ENCODE data around the gene RAB24. TPM values are rescaled to one million over a fixed set of nuclear protein-coding genes. Genes with fewer than 3 reads are reported as not detected.

The RAB24 gene
- total RNA-seq, 1 experiment from 2014 or later, result 40.3 TPM

GRCh38 chr5:177325868-177326381 is 22.4 kb upstream of the RAB24 start:
- no peak overlapping the region for H2AFZ ChIP-seq (ENCODE audit: low read length)
- peaks cover 20% of the 10 kb centered on the region for H3K4me1 ChIP-seq (ENCODE audit: insufficient read depth, low read length)
- no peak for TF ChIP-seq EZH2 (IDR thresholded peaks at IDR 0.05; ENCODE audit: low read length, unreplicated experiment)
- TF ChIP-seq, protein P1, sequence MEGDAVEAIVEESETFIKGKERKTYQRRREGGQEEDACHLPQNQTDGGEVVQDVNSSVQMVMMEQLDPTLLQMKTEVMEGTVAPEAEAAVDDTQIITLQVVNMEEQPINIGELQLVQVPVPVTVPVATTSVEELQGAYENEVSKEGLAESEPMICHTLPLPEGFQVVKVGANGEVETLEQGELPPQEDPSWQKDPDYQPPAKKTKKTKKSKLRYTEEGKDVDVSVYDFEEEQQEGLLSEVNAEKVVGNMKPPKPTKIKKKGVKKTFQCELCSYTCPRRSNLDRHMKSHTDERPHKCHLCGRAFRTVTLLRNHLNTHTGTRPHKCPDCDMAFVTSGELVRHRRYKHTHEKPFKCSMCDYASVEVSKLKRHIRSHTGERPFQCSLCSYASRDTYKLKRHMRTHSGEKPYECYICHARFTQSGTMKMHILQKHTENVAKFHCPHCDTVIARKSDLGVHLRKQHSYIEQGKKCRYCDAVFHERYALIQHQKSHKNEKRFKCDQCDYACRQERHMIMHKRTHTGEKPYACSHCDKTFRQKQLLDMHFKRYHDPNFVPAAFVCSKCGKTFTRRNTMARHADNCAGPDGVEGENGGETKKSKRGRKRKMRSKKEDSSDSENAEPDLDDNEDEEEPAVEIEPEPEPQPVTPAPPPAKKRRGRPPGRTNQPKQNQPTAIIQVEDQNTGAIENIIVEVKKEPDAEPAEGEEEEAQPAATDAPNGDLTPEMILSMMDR (conservative IDR thresholded peaks at IDR 0.05; ENCODE audit: low read depth, low read length), result no peak
- TF ChIP-seq EZH2phosphoT487 (IDR thresholded peaks at IDR 0.05; ENCODE audit: borderline replicate concordance, low read length), result no peak
- H4K20me1 ChIP-seq (ENCODE audit: low read length), result no peaks in the 10 kb centered on the region
- no peaks in the 10 kb centered on the region for H3F3A ChIP-seq (ENCODE audit: low read length, unreplicated experiment)
- H3K9ac ChIP-seq (ENCODE audit: low read length), result no peak overlapping the region
- ChIA-PET CTCF (no interaction called here), POLR2A (ENCODE audit: unreplicated experiment) (no interaction called here)
- intact Hi-C loops (cut with micrococcal nuclease), result no loop called here
- no peak overlapping the region for H3K4me3 ChIP-seq (ENCODE audit: low read length)
- no peaks in the 10 kb centered on the region for H3K36me3 ChIP-seq (ENCODE audit: low read depth, low read length)
- no peaks in the 10 kb centered on the region for H3K9me3 ChIP-seq (ENCODE audit: low read length)
- peak; percentile 47 for ATAC-seq
- no peak overlapping the region for H3K27ac ChIP-seq (ENCODE audit: low read length)
- no peaks in the 10 kb centered on the region for H3K79me2 ChIP-seq (ENCODE audit: low read length)
- peak; percentile 43 for DNase-seq
- no peaks in the 10 kb centered on the region for H3K9me2 ChIP-seq (replicated peaks; ENCODE audit: low read length)
- H3K4me2 ChIP-seq (ENCODE audit: low read length), result peak overlapping the region; percentile 40
- no TSS peak for BruUV-seq (replicated peaks)
- no peaks in the 10 kb centered on the region for H3K27me3 ChIP-seq (ENCODE audit: low read length)

GRCh38 chr5:177320879-177321278 is 17.4 kb upstream of the RAB24 start:
- H3F3A ChIP-seq (ENCODE audit: low read length, unreplicated experiment), result no peaks in the 10 kb centered on the region
- ChIA-PET CTCF (no interaction called here), POLR2A (ENCODE audit: unreplicated experiment) (no interaction called here)
- H3K9ac ChIP-seq (ENCODE audit: low read length), result no peak overlapping the region
- no peaks in the 10 kb centered on the region for H3K36me3 ChIP-seq (ENCODE audit: low read depth, low read length)
- intact Hi-C loops (cut with micrococcal nuclease), result no loop called here
- ATAC-seq (no peak), DNase-seq (no peak)
- no peaks in the 10 kb centered on the region for H3K79me2 ChIP-seq (ENCODE audit: low read length)
- no peaks in the 10 kb centered on the region for H3K9me2 ChIP-seq (replicated peaks; ENCODE audit: low read length)
- H2AFZ ChIP-seq (ENCODE audit: low read length), result no peak overlapping the region
- H3K4me3 ChIP-seq (ENCODE audit: low read length), result no peak overlapping the region
- TF ChIP-seq, protein P1 (conservative IDR thresholded peaks at IDR 0.05; ENCODE audit: low read depth, low read length), result no peak
- TF ChIP-seq EZH2phosphoT487 (IDR thresholded peaks at IDR 0.05; ENCODE audit: borderline replicate concordance, low read length), result no peak
- no peak for TF ChIP-seq EZH2 (IDR thresholded peaks at IDR 0.05; ENCODE audit: low read length, unreplicated experiment)
- H3K4me2 ChIP-seq (ENCODE audit: low read length), result no peak overlapping the region
- H4K20me1 ChIP-seq (ENCODE audit: low read length), result no peaks in the 10 kb centered on the region
- no peak overlapping the region for H3K27ac ChIP-seq (ENCODE audit: low read length)
- no peaks in the 10 kb centered on the region for H3K27me3 ChIP-seq (ENCODE audit: low read length)
- peaks cover 4% of the 10 kb centered on the region for H3K4me1 ChIP-seq (ENCODE audit: insufficient read depth, low read length)
- no peaks in the 10 kb centered on the region for H3K9me3 ChIP-seq (ENCODE audit: low read length)
- BruUV-seq (replicated peaks), result no TSS peak

DNA sequence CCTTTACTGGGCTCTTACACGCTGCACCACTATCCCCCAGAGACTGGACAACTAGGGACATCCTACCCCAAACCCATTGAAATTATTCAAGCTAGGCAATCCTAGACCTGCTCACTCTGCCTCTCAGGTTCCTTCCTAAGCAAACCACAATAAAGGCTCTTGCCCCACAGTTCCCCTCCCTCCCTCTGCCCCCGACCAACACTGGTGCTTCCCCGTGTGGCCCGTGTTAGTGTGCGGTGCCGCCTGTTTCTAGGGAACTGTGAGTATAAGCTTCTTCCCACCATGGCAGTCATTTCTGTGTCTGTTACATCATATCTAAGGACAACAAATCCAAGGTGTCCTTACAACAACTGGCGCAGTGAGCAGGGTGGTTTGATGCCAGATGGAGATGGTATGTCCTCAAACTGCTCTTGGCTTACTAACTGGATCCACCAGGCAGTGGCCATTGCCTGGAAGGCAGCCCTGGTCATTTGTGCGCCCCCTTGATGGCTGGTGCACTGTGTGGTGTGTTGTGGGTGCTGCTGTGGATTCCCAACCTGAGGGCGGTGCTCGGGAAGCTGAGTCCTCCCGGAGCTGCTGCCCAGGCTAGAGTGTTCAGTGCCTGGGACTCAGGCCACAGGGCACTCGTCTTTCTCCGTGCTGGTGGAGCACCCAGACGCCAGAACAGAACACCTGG is 16.5 kb upstream of the RAB24 start:
- H3K27ac ChIP-seq (ENCODE audit: low read length), result no peak overlapping the region
- no peak for ATAC-seq
- H3K79me2 ChIP-seq (ENCODE audit: low read length), result no peaks in the 10 kb centered on the region
- H3F3A ChIP-seq (ENCODE audit: low read length, unreplicated experiment), result no peaks in the 10 kb centered on the region
- no peaks in the 10 kb centered on the region for H3K4me1 ChIP-seq (ENCODE audit: insufficient read depth, low read length)
- H3K9me2 ChIP-seq (replicated peaks; ENCODE audit: low read length), result no peaks in the 10 kb centered on the region
- no TSS peak for BruUV-seq (replicated peaks)
- no peak for DNase-seq
- no peak overlapping the region for H2AFZ ChIP-seq (ENCODE audit: low read length)
- intact Hi-C loops (cut with micrococcal nuclease), result loop anchor here (2.0 kb wide), 2 partner anchors 127 to 135 kb away; partner anchors contain the start of gene PRR7
- no peaks in the 10 kb centered on the region for H3K27me3 ChIP-seq (ENCODE audit: low read length)
- H3K4me3 ChIP-seq (ENCODE audit: low read length), result no peak overlapping the region
- POLR2A ChIA-PET (ENCODE audit: unreplicated experiment), result no interaction called here
- H4K20me1 ChIP-seq (ENCODE audit: low read length), result no peaks in the 10 kb centered on the region
- H3K9me3 ChIP-seq (ENCODE audit: low read length), result no peaks in the 10 kb centered on the region
- TF ChIP-seq, protein P1 (conservative IDR thresholded peaks at IDR 0.05; ENCODE audit: low read depth, low read length), result no peak
- no peak for TF ChIP-seq EZH2phosphoT487 (IDR thresholded peaks at IDR 0.05; ENCODE audit: borderline replicate concordance, low read length)
- no peak for TF ChIP-seq EZH2 (IDR thresholded peaks at IDR 0.05; ENCODE audit: low read length, unreplicated experiment)
- no peak overlapping the region for H3K4me2 ChIP-seq (ENCODE audit: low read length)
- H3K9ac ChIP-seq (ENCODE audit: low read length), result no peak overlapping the region
- no peaks in the 10 kb centered on the region for H3K36me3 ChIP-seq (ENCODE audit: low read depth, low read length)
- CTCF ChIA-PET, result no interaction called here

Measured in PC-3 (cell line).